Erythroblast (primary cell): Measurements from ENCODE around the gene XG.

Experiments used
- GATA1 ChIP-seq: IDR thresholded peaks from 2 replicates; pipeline ENCODE4 v1.6.1; 2011; ENCODE audit warnings: low read depth, mild to moderate bottlenecking, control low read depth, low read length, moderate library complexity
- POLR2A ChIP-seq: IDR thresholded peaks from 2 replicates; pipeline ENCODE4 v1.6.1; 2011; ENCODE audit warnings: mild to moderate bottlenecking, low read length

DNA sequence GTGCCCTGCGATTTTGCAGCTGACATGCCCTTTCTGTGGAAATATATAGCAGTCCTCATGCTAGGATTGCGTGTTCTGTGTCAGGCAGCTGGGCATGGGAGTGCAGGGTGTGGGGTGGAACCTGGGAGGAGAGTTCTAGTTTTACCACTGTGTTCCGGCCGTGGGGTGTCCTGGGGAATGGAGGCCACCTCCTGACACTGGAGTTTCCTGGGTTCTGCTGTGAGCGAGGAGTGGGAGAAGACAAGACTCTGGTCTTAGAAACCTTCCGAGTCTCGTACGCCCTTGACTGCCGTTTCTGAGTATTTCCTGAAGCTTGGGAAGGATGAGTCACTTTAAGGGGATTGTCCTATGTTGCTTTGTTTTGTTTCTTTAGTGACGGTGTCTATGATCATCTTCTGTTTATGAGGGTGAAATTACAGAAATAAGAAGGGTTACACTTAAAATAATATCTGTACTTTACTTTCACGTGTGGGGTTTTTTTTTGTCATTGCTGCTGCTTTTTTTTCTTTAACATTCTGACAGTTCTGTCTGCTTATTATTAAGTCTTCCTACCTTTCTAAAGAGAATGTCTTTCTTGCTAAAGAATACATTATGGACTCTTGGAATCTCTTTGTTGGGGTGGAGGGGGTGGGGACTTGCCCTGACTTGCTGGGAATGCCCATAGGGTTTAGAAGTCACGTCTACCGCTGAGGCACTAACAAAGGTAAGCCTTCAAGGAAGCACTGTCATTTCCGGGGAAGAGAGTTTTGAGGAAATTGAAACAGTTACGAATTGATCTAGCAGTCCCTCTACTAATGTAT, 41.6 kb upstream of the XG start:
- TF ChIP-seq POLR2A (no peak), GATA1 (no peak)
